BJ (cell line): Measurements from ENCODE around the gene TMEM63C. TPM values are rescaled to one million over a fixed set of nuclear protein-coding genes. Genes with fewer than 3 reads are reported as not detected.

Experiments
- CTCF ChIA-PET: fragments of 350-600 bp; formaldehyde crosslinking; extraction: SDS; loops from one replicate; lab custom pipeline; 2021; ENCODE audit warnings: antibody characterized with exemption, inconsistent platforms; lab: Yijun Ruan, JAX
- POLR2A ChIA-PET: fragments of 300-600 bp; sonication (Branson Sonifier 250); formaldehyde crosslinking; extraction: SDS; loops from one replicate; lab custom pipeline; 2021; ENCODE audit warnings: antibody characterized with exemption; lab: Charles Lee
- DNase-seq: peaks from one replicate; pipeline ENCODE4 v3.0.0-alpha.2; 2011; ENCODE audit warnings: low read depth
- H3K27me3 ChIP-seq: 2 replicates; pipeline ENCODE4 v1.6.0; 2011; ENCODE audit warnings: low read length; ENCODE audit not compliant: control insufficient read depth, insufficient read depth
- H3K36me3 ChIP-seq: 2 replicates; pipeline ENCODE4 v1.5.1; 2011; ENCODE audit warnings: low read length; ENCODE audit not compliant: control insufficient read depth, insufficient read depth
- H3K4me3 ChIP-seq: 2 replicates; pipeline ENCODE4 v1.5.1; 2011; ENCODE audit warnings: low read depth, mild to moderate bottlenecking, control low read depth, low read length
- polyA plus RNA-seq: library from polyadenylated mRNA; depleted of rRNA; stranded (reverse); fragments of >200 nt; gene quantifications from 2 replicates; pipeline ENCODE4 v1.2.3, GENCODE V29; 2011
- TF ChIP-seq, protein P1 (sequence below): IDR thresholded peaks from 2 replicates; pipeline ENCODE4 v1.5.1; 2011; ENCODE audit warnings: low read depth, mild to moderate bottlenecking, control low read depth, inconsistent platforms, low read length, moderate library complexity; ENCODE audit not compliant: insufficient read depth

TMEM63C gene
- polyA plus RNA-seq, 1 experiment = not detected

DNA sequence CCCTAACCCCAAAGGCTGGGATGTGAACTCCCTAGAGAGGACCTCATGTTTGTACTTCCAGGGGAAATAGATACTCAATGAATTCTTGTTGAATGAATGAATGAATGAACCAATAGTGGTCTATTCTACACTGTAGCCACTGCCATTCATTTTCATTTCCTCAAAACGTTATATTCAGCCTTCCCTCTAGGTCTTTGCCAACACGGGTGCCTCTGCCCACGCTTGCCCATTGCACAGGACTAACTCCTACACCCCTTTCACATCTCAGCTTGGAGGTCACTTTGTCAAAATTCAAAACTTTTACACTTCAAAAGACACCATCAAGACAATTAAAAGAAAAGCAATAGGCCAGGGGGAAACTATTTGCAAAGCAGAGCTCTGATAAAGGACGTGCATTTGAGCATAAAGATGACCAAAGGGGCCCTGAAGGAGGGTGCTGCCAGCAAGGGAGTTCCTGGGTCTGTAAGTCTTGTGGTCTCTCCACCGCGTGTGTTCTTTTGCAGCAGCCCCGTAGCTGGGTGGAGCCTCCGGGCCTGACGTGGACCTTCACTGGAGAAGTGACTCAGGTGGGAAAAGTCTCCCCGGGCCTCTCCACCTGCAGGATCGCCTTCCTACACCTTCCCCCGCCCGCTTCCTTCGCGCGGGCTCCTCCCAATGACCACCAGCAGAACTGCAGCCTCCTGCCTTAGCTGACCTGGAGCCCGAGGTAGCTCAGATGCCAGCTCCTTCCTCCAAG lies 31.5 kb downstream of the TMEM63C start:
- ChIA-PET POLR2A (no interaction called here), CTCF (interaction anchor here (0.8 to 2.8 kb wide), 9 partner anchors 9 to 346 kb away, joined by 3 to 12 read pairs (median 5); no protein-coding TSS in a partner anchor)
- no peak for DNase-seq
- no peak overlapping the region for H3K4me3 ChIP-seq
- H3K36me3 ChIP-seq = no peaks in the 10 kb centered on the region
- peaks cover 2% of the 10 kb centered on the region for H3K27me3 ChIP-seq
- TF ChIP-seq, protein P1, sequence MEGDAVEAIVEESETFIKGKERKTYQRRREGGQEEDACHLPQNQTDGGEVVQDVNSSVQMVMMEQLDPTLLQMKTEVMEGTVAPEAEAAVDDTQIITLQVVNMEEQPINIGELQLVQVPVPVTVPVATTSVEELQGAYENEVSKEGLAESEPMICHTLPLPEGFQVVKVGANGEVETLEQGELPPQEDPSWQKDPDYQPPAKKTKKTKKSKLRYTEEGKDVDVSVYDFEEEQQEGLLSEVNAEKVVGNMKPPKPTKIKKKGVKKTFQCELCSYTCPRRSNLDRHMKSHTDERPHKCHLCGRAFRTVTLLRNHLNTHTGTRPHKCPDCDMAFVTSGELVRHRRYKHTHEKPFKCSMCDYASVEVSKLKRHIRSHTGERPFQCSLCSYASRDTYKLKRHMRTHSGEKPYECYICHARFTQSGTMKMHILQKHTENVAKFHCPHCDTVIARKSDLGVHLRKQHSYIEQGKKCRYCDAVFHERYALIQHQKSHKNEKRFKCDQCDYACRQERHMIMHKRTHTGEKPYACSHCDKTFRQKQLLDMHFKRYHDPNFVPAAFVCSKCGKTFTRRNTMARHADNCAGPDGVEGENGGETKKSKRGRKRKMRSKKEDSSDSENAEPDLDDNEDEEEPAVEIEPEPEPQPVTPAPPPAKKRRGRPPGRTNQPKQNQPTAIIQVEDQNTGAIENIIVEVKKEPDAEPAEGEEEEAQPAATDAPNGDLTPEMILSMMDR = peak; percentile 64

DNA sequence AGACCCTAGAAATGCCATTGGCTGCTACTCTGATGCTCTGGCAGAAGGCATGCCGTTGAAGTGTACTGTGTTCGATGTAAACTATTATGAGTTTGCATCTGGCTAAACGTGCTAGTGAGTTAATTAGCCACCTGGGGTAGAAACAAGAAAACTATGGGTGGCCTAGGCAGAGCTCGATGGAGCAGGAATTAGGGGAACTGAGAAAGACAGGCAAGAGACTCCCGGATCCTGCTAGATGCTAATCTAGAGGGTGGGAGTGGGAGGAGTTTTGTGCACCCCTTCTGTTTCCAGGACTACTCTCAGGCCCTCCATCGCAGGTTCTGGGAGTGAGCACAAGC lies 32.0 kb downstream of the TMEM63C start:
- ChIA-PET POLR2A (no interaction called here), CTCF (interaction anchor here (0.8 to 2.8 kb wide), 7 partner anchors 9 to 62 kb away, joined by 3 to 12 read pairs (median 6); no protein-coding TSS in a partner anchor)
- H3K4me3 ChIP-seq = no peak overlapping the region
- TF ChIP-seq, protein P1 = no peak
- peaks cover 6% of the 10 kb centered on the region for H3K27me3 ChIP-seq
- no peaks in the 10 kb centered on the region for H3K36me3 ChIP-seq
- no peak for DNase-seq

DNA sequence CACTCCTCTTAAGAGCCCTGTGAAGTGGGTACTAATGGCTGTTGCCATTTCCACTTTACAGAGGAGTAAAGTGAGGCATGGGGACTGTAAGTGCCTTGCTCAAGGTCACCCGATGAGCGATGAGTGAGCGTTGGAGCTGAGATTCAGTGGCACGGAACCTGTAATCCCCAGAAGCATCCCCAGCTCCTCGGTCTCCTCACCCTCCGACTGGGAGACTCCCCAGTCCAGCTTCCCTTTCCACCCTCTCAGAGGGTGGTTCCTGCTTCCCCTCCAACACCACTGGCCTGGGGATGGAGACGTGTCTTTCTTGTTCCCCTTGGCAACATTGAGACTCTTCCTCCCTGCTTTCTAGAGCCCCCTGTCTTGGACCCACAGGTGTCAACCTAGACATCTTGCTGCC lies 32.6 kb downstream of the TMEM63C start:
- Histone ChIP-seq H3K4me3 (no peak overlapping the region), H3K27me3 (peaks cover 6% of the 10 kb centered on the region), H3K36me3 (no peaks in the 10 kb centered on the region)
- POLR2A ChIA-PET = no interaction called here
- TF ChIP-seq, protein P1 = no peak
- CTCF ChIA-PET = interaction anchor here (0.9 to 2.8 kb wide), 3 partner anchors 13 to 62 kb away, joined by 3 to 12 read pairs (median 3); no protein-coding TSS in a partner anchor
- DNase-seq = no peak

DNA sequence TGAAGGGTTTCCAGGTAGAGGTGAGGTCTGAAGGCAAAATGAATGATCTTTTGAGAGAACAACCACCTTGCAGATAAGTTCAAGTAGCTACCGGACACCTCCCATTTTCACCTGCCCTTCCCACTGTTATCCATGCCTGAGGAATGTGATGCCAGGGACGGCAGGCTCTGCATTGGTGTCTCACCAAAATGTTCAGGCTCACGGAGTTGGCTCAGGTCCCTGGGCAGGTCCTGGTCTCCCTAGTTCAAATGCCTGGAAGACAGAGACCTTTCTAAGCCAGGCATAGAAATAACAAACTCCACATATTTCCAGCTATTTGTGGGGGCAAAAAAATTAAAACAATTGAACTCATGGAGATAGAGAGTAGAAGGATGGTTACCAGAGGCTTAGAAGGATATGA lies 36.0 kb downstream of the TMEM63C start:
- CTCF ChIA-PET = no interaction called here
- H3K4me3 ChIP-seq = no peak overlapping the region
- no peak for DNase-seq
- peaks cover 6% of the 10 kb centered on the region for H3K27me3 ChIP-seq
- TF ChIP-seq, protein P1 = no peak
- POLR2A ChIA-PET = no interaction called here
- no peaks in the 10 kb centered on the region for H3K36me3 ChIP-seq

DNA sequence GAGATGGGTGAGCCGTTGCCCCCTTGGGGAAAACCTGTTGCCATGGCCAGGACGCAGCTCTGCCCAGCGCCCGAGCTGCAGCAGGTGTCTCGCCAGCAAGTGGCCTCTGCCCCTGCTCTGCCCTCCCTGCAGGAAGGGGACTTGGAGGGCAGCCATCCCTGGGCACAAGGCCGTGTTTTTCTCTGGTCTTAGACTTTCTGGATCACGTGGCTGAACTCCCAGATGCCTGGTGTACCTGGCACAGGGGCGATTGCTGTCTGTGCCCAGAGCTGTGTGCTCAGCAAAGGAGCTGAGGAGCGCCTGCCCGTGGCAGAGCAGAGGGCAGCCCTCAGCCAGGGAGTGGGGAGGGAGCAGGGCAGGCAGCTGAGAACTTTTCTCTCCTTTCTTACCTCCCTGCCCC lies 38.0 kb downstream of the TMEM63C start:
- Histone ChIP-seq H3K4me3 (no peak overlapping the region), H3K27me3 (peaks cover 6% of the 10 kb centered on the region; the same call in 1 of the 2 replicates), H3K36me3 (no peaks in the 10 kb centered on the region)
- DNase-seq = no peak
- ChIA-PET POLR2A (no interaction called here), CTCF (interaction anchor here (1.2 kb wide), 1 partner anchor 96 kb away, joined by 3 read pairs; no protein-coding TSS in a partner anchor)
- TF ChIP-seq, protein P1 = no peak
